HG02870 (cell line): ENCODE results near the gene PHF20.
"Not testable (repeated sequence)": the region's sequence is repeated elsewhere in the genome, so short reads cannot be mapped to it uniquely, and the experiment has no call there.

Source experiments
- ATAC-seq: cut with Tn5 transposase; IDR thresholded peaks from one replicate; pipeline ENCODE4 v1.9.1; 2021; ENCODE audit warnings: mild to moderate bottlenecking, moderate library complexity; ENCODE audit not compliant: unreplicated experiment

PHF20 gene

DNA sequence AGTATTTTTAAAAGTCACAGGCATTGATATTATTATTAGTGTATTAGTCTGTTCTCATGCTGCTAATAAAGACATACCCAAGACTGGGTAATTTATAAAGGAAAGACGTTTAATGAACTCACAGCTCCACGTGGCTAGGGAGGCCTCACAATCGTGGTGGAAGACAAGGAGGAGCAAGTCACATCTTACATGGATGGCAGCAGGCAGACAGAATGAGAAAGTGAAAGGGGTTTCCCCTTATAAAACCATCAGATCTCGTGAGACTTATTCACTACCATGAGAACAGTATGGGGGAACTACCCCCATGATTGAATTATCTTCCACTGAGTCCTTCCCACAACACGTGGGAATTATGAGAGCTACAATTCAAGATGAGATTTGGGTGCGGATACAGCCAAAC is 187.5 kb downstream of the PHF20 start:
- not testable (repeated sequence) for ATAC-seq

DNA sequence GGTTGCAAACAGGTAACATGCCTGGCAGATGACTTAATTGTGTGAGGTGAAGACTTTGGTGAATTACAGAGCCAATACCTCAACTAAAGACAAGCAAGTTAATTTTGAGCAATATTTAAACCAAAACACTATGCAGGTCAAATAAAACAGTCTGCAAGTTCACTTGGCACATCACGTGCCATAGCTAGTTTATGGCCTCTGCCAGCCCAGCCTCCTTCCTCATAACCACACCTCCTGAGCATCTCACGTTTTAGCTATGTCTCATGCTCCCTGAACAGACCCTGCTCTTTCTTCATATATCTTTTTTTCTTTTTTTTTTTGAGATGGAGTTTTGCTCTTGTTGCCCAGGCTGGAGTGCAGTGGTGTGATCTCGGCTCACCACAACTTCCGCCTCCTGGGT is 192.1 kb downstream of the PHF20 start:
- ATAC-seq, result no peak

DNA sequence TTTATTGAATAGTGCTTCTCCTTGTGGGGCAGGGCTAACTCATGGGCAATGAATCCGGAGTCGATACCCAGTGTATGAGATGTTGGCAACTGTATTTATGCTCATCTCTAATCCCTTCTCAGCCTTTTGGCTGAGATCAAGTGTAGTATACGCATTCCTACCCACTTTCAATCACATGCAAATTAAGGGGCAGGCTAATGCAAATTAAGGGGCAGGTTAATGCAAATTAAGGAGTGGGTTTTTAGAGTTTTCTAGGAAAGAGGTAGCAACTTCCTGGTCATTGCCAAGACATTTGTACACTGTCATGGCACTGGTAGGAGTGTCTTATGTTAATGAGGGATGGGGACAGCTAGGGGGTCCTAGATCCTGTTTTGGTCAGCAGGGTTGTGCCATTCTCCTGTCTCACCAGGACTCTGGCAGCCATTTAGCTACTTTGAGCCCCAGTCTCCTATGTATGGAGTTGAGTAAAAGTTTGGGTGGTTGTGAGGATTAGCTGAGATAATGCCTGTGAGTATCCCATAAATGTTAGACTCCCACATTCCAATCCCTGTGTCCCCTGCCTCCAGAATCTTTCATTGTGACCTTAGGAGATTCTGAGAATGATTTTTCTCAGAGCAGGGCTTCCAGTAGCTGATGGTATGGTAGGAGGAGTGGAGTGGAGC is 196.3 kb downstream of the PHF20 start, which contains the start of gene CNBD2:
CNBD2 (plus strand) TSS at position 612 of the 662 bp plus-strand sequence. CDS start 173 bp downstream, outside the sequence.
- ATAC-seq, result no peak

DNA sequence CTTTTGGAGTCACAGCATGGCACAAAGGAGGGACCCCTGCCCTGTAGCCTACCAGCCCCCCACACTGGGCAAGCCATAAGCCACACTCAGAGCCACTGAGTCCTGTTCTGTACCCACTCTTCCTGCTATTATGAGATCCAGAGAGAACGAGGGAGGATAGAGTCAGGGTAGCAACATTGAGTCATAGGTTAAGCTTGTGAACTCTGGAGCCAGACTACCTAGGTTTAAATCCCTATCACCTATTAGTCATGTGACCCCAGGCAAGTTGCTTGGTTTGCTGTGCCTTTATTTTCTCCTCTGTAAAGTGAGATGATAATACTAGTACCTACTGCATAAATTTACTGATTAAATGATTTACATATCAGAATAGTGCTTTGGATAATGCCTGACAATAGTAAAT is 197.1 kb downstream of the PHF20 start:
- no peak for ATAC-seq

DNA sequence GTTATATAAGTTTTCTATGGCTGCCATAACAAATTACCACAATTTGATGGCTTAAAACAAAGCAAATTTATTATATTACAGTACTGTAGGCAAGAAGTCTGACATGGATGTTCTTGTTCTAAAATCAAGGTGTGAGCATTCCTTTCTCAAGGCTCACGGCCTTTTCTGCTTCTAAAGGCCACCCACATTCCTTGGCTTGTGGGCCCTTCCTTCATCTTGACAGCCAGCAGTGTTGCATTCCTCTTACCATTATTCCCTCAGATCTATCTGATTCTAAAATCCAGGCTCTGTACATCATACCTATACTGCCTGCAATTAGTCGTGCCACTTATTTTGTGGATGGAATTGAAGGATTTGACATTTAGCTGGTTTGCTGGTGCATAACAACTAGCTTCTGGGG is 200.2 kb downstream of the PHF20 start:
- no peak for ATAC-seq

DNA sequence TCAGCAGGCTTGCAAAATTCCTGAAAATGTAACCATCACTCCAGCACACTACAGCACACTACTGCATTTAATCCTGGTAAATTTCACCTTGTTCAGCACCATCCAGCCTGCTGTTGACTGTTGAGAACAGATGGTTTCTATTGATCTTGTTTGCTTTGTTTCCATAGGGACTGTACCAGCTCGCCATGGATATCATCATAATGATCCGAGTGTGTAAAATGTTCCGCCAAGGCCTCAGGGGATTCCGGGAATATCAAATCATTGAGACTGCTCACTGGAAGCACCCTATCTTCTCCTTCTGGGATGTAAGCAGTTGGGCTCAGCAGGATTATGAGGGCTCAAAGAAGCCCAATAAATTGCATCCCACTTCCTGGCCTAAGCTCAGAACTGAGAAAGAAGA is 200.6 kb downstream of the PHF20 start:
- ATAC-seq, result no peak

DNA sequence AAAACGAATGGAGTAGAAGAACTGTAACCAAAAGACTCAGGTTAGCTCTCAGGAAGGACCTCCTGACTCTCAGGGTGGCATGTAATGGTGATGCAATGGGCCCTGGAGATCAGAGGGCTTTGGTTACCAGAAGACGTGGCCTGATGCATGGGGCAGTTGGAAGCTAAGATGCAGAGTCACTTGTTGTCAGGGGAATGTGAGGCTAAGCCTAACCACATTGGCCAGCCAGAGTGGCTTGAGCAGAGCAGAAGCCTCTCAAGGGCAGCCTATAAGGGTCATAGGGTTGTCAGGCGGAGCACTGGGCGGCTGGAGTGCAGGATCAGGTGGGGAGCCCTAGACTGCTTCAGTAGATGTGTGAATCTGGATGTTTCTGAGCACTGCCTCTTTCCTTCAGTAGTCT is 202.4 kb downstream of the PHF20 start:
- ATAC-seq, result no peak

DNA sequence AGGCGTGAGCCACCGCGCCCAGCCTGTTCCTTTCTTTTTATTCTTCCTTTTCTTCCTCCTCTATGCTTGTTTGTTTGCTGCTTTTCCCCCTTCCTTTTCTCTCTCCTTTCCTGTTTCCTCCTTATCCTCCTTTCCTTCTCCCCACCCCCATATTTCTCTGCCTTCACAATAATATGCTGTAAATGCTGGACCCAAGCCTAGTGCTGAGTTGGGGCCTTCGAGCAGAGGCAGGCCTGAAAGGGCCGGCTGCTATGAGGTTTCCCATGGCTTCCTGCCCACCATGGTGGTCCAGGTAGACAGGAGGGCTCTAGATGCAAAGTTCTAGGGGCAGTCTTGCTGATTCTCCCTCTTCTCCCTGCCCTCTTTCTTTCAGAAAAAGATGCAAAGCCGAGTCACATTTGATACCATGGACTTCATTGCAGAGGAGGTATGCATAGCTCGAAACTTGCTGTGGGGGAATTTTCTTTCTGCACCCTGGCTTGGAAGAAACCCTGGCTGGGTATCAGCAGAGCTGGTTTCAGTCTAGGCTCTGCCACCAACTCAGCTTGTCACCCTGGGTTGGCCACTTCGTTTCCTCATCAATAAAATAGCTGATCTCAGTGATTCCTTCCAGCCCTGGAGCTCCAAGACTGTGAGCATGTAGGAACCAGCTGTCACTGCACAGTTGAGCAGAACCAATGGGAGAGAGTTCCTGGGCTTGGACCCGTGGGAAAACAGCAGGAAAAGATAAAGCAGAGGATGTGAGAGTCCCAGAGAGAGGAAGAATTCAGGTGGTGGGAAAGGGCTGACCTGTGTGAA is 204.0 kb downstream of the PHF20 start:
- no peak for ATAC-seq

DNA sequence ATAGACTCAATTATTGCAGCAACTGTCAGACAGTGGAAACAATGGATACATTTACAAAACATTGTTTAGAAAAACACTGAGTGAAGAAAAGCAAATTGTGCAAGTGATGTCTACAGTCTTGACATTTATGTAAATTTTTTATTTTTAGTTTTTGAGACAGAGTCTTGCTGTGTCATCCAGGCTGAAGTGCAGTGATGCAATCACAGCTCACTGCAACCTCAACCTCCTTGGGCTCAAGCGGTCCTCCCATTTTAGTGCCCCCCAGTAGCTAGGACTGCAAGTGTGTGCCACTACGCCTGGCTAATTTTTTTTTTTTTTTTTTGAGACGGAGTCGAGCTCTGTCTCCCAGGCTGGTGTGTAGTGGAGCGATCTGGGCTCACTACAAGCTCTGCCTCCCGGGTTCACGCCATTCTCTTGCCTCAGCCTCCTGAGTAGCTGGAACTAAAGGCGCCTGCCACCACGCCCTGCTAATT is 206.3 kb downstream of the PHF20 start:
- ATAC-seq, result no peak

DNA sequence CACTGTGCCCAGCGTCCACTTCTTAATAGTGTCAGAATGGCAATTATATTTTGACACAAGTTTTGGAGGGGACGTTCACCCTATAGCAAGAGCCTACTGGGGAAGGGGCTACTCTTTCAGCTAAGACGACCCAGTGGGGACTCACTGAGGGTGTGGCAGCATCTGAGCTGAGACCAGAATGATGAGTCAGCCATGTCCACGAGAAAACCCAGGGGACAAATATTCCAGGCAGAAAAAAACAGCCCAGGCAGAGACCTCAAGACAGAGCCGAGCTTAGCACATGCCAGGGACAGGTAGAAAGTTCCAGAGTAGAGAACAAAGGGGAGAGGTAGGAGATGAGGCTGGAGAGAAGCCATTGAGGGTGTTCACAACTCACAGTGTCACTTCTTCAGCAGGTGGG is 207.7 kb downstream of the PHF20 start:
- ATAC-seq, result no peak

DNA sequence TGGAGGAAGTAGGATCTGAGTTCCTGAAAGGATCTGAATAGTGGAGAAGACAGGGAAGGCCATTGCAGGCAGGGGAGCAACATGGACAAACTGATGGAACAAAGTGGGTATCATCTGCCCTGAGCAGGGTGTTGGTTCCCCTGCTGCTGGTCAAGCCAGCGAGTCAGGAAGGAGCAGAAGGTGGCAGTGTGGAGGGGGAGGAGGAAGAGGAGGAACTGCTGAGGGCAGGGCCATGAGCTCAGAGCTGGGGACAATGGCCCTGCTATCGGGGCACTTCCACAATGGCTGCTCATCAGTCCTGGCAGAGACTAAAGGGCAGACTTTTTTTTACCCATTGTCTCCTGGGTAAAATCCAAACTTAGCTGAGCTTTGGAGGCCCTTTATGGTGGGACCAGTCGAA is 210.2 kb downstream of the PHF20 start:
- no peak for ATAC-seq

DNA sequence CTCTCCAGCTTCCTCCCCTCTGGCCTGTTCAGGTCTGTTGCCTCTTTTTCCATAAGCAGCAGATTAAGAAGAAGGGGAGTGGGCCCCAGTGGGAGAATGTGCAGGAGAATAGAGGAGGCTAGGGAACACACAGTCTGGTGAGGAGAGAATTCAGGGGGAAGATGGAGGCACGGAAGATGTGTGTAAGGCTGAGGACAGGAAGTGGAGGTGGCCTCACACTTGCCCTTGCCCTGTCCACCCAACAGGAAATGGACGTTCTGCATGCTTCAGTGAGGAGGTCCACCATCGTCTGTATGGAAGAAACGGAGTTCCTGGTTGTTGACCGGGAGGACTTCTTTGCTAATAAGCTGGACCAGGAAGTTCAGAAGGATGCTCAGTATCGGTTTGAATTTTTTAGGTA is 212.6 kb downstream of the PHF20 start:
- no peak for ATAC-seq

DNA sequence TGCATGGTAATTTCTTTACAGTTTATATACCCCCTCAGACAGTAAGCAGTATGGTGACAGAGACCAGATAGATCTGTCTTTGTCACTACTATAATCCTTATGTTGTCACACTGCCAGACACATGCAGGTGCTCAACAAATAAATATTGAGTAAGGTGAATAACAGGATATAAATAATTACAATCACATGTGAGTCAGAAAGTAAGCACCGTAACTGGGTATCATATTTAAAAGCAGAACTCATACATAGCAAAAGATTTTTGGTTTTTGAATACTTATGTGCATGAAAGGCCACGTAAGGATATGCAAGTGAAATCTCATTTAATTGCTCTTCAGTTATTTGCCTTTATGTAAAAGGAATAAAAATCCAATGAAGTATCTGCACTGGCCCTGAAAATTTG is 214.0 kb downstream of the PHF20 start:
- no peak for ATAC-seq

DNA sequence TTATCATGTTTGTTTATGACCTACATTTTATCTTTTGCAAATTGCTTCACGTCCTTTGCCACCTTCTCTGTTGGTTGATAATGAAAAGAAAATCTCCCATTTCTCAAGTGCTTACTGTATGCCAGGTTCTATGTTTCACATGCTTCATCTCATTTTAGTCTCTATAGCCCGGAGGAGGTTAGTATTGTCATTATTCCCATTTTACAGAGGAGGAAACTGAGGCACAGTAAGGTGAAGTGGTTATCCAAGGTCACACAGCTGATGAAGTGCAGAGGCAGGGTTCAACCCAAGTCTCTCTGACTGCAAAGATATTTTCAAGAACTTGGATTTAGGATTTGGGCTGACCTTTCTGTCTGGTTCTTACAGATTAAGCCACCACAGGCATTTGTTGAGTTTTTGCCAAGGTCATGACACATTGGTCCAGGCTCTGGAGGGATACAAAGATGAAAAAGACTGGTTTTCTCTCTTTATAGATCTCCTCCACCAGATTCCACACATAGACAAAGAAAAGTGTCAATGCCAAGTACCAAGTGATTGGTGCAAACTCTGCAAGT is 217.2 kb downstream of the PHF20 start:
- no peak for ATAC-seq

DNA sequence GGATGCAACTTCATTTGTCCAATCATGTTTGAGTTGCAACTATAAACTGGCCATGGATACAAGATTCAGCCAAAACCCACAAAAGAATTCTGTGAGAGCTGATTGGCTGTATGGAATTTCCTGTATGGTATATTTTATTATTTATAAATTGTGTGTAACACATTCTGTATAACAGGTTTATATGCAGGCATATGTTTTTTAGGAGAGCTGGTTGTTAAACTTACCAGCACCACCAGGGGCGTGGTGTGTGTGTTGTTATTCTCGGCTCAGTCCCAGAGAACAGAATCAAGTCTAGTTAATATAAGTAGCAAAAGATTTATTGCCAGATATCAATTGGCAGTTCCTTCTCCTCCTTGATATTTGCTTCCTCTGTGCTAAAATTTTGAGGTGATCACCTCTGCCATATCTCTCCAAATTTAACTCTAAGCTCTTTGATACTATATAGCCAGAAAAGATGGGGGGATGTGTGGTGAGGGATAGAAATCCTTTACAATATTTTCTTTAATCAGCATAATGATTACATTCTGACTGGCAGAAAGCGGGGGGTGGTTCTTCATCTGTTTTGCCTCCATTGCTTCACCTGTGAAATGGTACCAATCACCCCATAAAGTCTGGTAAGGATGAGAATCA is 219.4 kb downstream of the PHF20 start:
- no peak for ATAC-seq

DNA sequence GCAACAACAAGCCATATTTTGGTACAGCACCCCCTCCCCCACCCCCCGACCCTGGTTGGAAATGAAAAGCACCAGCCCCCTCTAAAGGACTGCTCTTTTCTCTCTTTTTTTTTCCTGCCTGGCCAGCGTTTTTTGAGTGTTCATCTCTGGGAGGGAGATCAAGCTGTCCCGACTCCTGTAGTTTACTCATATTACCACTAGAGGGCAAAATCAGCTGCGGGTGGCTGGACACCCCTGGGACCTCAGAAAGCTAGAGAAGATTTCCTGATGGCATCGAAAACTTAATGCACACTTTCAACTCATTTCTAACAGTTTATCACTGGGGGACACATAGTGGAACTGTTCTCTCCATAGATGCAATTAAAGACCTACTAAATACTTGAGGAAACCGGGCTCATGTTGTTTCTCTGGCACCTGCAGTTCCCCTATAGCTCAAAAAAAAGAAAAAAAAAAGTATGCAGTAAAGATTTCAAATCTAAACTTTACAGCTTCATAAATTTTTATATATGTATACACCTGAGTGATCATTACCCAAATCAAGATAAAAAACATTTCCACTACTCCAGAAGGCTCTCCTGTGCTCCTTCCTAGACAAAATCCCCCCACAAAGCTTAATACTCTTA is 221.0 kb downstream of the PHF20 start:
- no peak for ATAC-seq

DNA sequence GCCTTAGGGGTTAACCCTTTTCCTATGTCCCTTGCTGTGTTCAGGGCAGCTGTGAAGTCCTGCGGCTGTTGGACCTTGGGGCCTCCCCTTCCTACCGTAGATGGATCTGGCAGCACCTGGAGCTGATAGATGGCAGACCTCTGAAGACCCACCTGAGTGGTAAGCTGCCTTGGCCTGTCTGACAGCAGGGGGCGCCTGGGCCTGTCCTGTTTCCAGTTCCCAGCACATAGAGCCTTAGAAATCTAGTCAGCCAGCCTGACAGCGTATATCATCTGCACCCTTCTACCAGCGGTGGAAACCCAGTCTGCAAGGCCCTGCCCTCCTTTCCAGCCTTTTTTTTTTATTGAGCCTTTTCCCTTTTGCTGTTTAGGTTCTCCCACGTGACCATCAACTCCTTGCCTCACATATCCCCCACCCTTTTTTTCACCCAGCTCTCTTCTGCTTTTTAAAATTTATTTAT is 223.2 kb downstream of the PHF20 start:
- ATAC-seq, result no peak

DNA sequence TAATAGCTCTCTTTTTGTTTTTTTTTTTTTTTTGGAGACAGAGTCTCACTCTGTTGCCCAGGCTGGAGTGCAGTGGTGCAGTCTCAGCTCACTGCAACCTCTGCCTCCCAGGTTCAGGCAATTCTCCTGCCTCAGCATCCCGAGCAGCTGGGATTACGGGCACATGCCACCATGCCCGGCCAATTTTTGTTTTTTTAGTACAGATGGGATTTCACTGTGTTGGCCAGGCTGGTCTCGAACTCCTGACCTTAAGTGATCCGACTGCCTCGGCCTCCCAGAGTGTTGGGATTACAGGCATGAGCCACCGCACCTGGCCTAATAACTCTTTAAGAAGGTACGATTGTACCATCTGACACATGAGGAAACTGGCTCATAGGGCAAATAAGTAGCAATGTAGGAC is 224.7 kb downstream of the PHF20 start:
- not testable (repeated sequence) for ATAC-seq
